Measurements from ENCODE around the gene GJB6.

Gene GJB6

DNA sequence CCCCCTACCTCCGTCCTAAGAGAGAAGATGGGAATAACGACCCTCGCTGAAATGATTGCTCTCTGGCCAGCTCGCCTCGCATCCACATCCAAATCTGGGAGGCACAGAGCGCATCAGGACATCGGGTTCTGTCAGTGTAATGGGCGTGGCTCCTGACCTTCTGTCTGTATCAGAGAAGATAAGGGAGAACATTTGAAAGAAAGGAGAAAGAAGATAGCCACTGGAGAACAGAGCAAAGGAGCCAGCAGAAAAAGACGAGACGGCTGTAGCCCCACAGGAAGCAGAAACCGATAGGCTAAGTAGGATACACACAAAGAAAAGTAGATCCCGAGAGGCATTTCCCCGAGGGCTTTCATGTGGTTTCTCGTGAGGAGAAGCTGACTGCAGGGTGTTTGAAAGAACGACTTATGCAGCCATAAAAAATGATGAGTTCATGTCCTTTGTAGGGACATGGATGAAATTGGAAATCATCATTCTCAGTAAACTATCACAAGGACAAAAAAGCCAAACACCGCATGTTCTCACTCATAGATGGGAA, 25.4 kb downstream of the GJB6 start:
- TF ChIP-seq CTCF (conservative IDR thresholded peaks at IDR 0.05; ENCODE audit: control insufficient read depth, insufficient read depth, low read depth, low read length) = no peak
- H3K4me3 ChIP-seq (ENCODE audit: control insufficient read depth, low read depth, low read length) = no peak overlapping the region
- no peak for DNase-seq (ENCODE audit: low read depth)

GRCh38 chr13:20206065-20206697, 25.9 kb downstream of the GJB6 start:
- TF ChIP-seq CTCF (conservative IDR thresholded peaks at IDR 0.05; ENCODE audit: control insufficient read depth, insufficient read depth, low read depth, low read length) = no peak
- no peak overlapping the region for H3K4me3 ChIP-seq (ENCODE audit: control insufficient read depth, low read depth, low read length)
- no peak for DNase-seq (ENCODE audit: low read depth)

GRCh38 chr13:20198781-20199180, 33.3 kb downstream of the GJB6 start:
- peak; percentile 59 for DNase-seq (ENCODE audit: low read depth)
- TF ChIP-seq CTCF (conservative IDR thresholded peaks at IDR 0.05; ENCODE audit: control insufficient read depth, insufficient read depth, low read depth, low read length) = no peak
- no peak overlapping the region for H3K4me3 ChIP-seq (ENCODE audit: control insufficient read depth, low read depth, low read length)

GRCh38 chr13:20197361-20197834, 34.7 kb downstream of the GJB6 start:
- DNase-seq (ENCODE audit: low read depth) = peak; percentile 66
- no peak overlapping the region for H3K4me3 ChIP-seq (ENCODE audit: control insufficient read depth, low read depth, low read length)

DNA sequence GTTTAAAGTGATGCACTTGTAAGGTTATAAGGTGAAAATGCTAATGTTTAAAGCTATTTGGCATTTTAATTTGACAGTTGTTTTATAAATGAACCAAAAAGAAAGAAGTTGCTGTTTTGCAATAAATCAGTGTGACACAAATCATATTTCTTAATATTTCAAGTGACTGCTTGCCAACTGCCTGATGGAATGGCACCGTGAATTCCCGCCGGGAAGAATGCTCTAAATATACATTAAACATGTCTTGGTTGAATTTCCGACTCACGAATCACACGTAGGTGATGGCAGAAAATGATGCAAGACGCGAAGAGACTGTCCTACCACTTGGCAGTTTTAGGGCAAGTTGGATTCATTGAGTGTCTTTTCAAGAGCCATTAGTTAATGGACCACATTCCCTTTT, 36.3 kb downstream of the GJB6 start:
- no peak for DNase-seq (ENCODE audit: low read depth)
- no peak for TF ChIP-seq CTCF (conservative IDR thresholded peaks at IDR 0.05; ENCODE audit: control insufficient read depth, insufficient read depth, low read depth, low read length)

More at GRCh38 chr13:20197361-20197834, 34.7 kb downstream of the GJB6 start:
- TF ChIP-seq CTCF (conservative IDR thresholded peaks at IDR 0.05; ENCODE audit: control insufficient read depth, insufficient read depth, low read depth, low read length) = peak; percentile 80

DNA sequence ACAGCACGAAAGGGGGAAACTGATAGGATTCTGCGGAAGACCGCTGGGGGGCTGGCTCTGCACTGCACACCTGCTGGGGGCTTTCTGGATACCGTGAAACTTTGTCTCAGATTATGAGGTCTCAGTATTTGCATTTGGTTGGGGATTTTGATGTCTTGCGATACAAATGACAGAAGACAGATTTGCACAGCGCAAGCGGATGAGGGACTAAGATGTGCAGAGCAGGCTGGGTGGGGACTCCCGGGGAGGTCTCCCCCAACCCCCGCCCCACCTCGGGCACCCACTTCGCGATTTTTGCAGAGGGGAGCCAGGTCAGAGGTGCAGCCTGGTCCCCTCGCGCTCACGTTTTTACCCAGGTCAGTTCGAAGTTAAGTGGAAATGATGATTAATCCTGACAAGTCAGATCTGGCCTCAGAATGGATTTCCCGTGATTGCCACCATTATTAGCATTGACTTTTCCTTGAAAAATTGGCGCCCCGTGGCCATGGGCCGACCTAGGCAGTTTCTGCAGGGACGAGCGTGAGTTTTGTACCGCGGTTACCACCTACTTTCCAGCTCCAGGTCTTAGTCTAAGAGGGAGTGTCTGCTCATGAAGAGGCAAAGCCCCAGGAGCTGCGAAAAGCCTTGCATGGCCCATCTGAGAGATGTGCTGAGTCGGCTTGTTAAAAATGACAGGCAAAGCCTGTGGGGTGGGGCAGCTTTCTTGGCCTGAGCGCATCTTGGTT, 38.0 kb downstream of the GJB6 start:
- no peak for TF ChIP-seq CTCF (conservative IDR thresholded peaks at IDR 0.05; ENCODE audit: control insufficient read depth, insufficient read depth, low read depth, low read length)
- DNase-seq (ENCODE audit: low read depth) = no peak

More for the DNA sequence above, 36.3 kb downstream of the GJB6 start:
- no peak overlapping the region for H3K4me3 ChIP-seq (ENCODE audit: control insufficient read depth, low read depth, low read length)

More for the DNA sequence above, 38.0 kb downstream of the GJB6 start:
- H3K4me3 ChIP-seq (ENCODE audit: control insufficient read depth, low read depth, low read length) = no peak overlapping the region

Data from fibroblast of mammary gland (primary cell).